ENCODE results near the gene FAM184B. TPM values are rescaled to one million over a fixed set of nuclear protein-coding genes. Genes with fewer than 3 reads are reported as not detected.

The FAM184B gene
- total and polyA plus RNA-seq, 2 experiments from 2014 or later: not detected

GRCh38 chr4:17794730-17795129 lies 13.3 kb upstream of the FAM184B start:
- H3K27me3 ChIP-seq: no peaks in the 10 kb centered on the region
- no peak overlapping the region for H3K4me3 ChIP-seq
- H3K79me2 ChIP-seq: no peaks in the 10 kb centered on the region
- 88% methylated on average over 1 of the region's 1 CpG for WGBS (ENCODE audit: low lambda C conversion rate, missing lambda C conversion rate)
- TF ChIP-seq CTCF (IDR thresholded peaks at IDR 0.05; ENCODE audit: poor library complexity) (no peak), EZH2 (IDR thresholded peaks at IDR 0.05; ENCODE audit: borderline replicate concordance) (no peak), EZH2phosphoT487 (IDR thresholded peaks at IDR 0.05; ENCODE audit: low read depth, severe bottlenecking, unreplicated experiment) (no peak)
- no peak for DNase-seq (ENCODE audit: low spot score)
- H3K9me3 ChIP-seq (ENCODE audit: low read depth): no peaks in the 10 kb centered on the region
- no peak overlapping the region for H3K4me2 ChIP-seq
- H3K36me3 ChIP-seq (replicated peaks; ENCODE audit: insufficient read depth, low read depth): no peaks in the 10 kb centered on the region
- no peaks in the 10 kb centered on the region for H4K20me1 ChIP-seq (ENCODE audit: insufficient read depth, poor library complexity, severe bottlenecking)
- H2AFZ ChIP-seq: no peak overlapping the region
- no peaks in the 10 kb centered on the region for H3K4me1 ChIP-seq (ENCODE audit: insufficient read depth)
- H3K27ac ChIP-seq: no peak overlapping the region
- H3K9me2 ChIP-seq (replicated peaks; ENCODE audit: insufficient read depth): no peaks in the 10 kb centered on the region

GRCh38 chr4:17788956-17789355 lies 7.5 kb upstream of the FAM184B start:
- Histone ChIP-seq H3K4me3 (no peak overlapping the region), H4K20me1 (ENCODE audit: insufficient read depth, poor library complexity, severe bottlenecking) (no peaks in the 10 kb centered on the region), H3K27me3 (no peaks in the 10 kb centered on the region), H3K4me2 (no peak overlapping the region), H3K4me1 (ENCODE audit: insufficient read depth) (no peaks in the 10 kb centered on the region), H3K36me3 (replicated peaks; ENCODE audit: insufficient read depth, low read depth) (no peaks in the 10 kb centered on the region), H3K9me2 (replicated peaks; ENCODE audit: insufficient read depth) (no peaks in the 10 kb centered on the region), H3K79me2 (no peaks in the 10 kb centered on the region), H3K27ac (no peak overlapping the region), H3K9me3 (ENCODE audit: low read depth) (no peaks in the 10 kb centered on the region), H2AFZ (no peak overlapping the region)
- no peak for DNase-seq (ENCODE audit: low spot score)
- no peak for TF ChIP-seq CTCF (IDR thresholded peaks at IDR 0.05; ENCODE audit: poor library complexity)
- no peak for TF ChIP-seq EZH2phosphoT487 (IDR thresholded peaks at IDR 0.05; ENCODE audit: low read depth, severe bottlenecking, unreplicated experiment)
- no peak for TF ChIP-seq EZH2 (IDR thresholded peaks at IDR 0.05; ENCODE audit: borderline replicate concordance)

GRCh38 chr4:17787315-17787714 lies 5.9 kb upstream of the FAM184B start:
- no peaks in the 10 kb centered on the region for H3K36me3 ChIP-seq (replicated peaks; ENCODE audit: insufficient read depth, low read depth)
- no peaks in the 10 kb centered on the region for H3K9me2 ChIP-seq (replicated peaks; ENCODE audit: insufficient read depth)
- no peak overlapping the region for H3K4me2 ChIP-seq
- H3K27me3 ChIP-seq: peaks cover 13% of the 10 kb centered on the region
- TF ChIP-seq CTCF (IDR thresholded peaks at IDR 0.05; ENCODE audit: poor library complexity) (no peak), EZH2phosphoT487 (IDR thresholded peaks at IDR 0.05; ENCODE audit: low read depth, severe bottlenecking, unreplicated experiment) (no peak), EZH2 (IDR thresholded peaks at IDR 0.05; ENCODE audit: borderline replicate concordance) (no peak)
- WGBS (ENCODE audit: low lambda C conversion rate, missing lambda C conversion rate): 87% methylated on average over 5 of the region's 5 CpGs
- H2AFZ ChIP-seq: no peak overlapping the region
- H3K27ac ChIP-seq: no peak overlapping the region
- no peaks in the 10 kb centered on the region for H3K4me1 ChIP-seq (ENCODE audit: insufficient read depth)
- no peaks in the 10 kb centered on the region for H3K79me2 ChIP-seq
- no peak for DNase-seq (ENCODE audit: low spot score)
- no peaks in the 10 kb centered on the region for H3K9me3 ChIP-seq (ENCODE audit: low read depth)
- H3K4me3 ChIP-seq: no peak overlapping the region
- H4K20me1 ChIP-seq (ENCODE audit: insufficient read depth, poor library complexity, severe bottlenecking): no peaks in the 10 kb centered on the region

- H3K9me3 ChIP-seq (ENCODE audit: low read depth): no peaks in the 10 kb centered on the region
- no peaks in the 10 kb centered on the region for H3K9me2 ChIP-seq (replicated peaks; ENCODE audit: insufficient read depth)
- H3K79me2 ChIP-seq: no peaks in the 10 kb centered on the region
- H3K4me3 ChIP-seq: no peak overlapping the region
- H4K20me1 ChIP-seq (ENCODE audit: insufficient read depth, poor library complexity, severe bottlenecking): no peaks in the 10 kb centered on the region
- no peak for TF ChIP-seq EZH2phosphoT487 (IDR thresholded peaks at IDR 0.05; ENCODE audit: low read depth, severe bottlenecking, unreplicated experiment)
- no peak for TF ChIP-seq EZH2 (IDR thresholded peaks at IDR 0.05; ENCODE audit: borderline replicate concordance)
- H3K4me2 ChIP-seq: no peak overlapping the region
- H3K27ac ChIP-seq: no peak overlapping the region
- H3K27me3 ChIP-seq: peaks cover 20% of the 10 kb centered on the region
- H3K36me3 ChIP-seq (replicated peaks; ENCODE audit: insufficient read depth, low read depth): no peaks in the 10 kb centered on the region
- 92% methylated on average over 5 of the region's 5 CpGs for WGBS (ENCODE audit: low lambda C conversion rate, missing lambda C conversion rate)
- DNase-seq (ENCODE audit: low spot score): no peak
- H2AFZ ChIP-seq: no peak overlapping the region
- peaks cover 2% of the 10 kb centered on the region for H3K4me1 ChIP-seq (ENCODE audit: insufficient read depth)
Observed at GRCh38 chr4:17786567-17786966, 5.1 kb upstream of the FAM184B start.
